B cell (primary cell): ENCODE data around the gene TDO2.

Experiments used
- CTCF ChIP-seq: fragments of 200-600 bp; IDR thresholded peaks from one replicate; pipeline ENCODE4 v1.8.0; 2022; ENCODE audit warnings: antibody characterized with exemption, mild to moderate bottlenecking
- EZH2 ChIP-seq: IDR thresholded peaks from 2 replicates; pipeline ENCODE4 v1.6.1; 2012; ENCODE audit warnings: borderline replicate concordance, low read depth, mild to moderate bottlenecking, moderate library complexity, low read length; ENCODE audit not compliant: insufficient read depth, poor library complexity, severe bottlenecking

- no peak for TF ChIP-seq CTCF
- TF ChIP-seq EZH2: no peak
These were observed 43.0 kb downstream of the TDO2 start for GRCh38 chr4:155946486-155946885.
